Epithelial cell of esophagus (primary cell): Measurements from ENCODE around the gene TBC1D20.

Source experiments
- DNase-seq: peaks from one replicate; pipeline ENCODE4 v3.0.0; 2010; ENCODE audit warnings: low read depth
- H3K4me3 ChIP-seq: 2 replicates; pipeline ENCODE4 v1.5.1; 2011; ENCODE audit warnings: mild to moderate bottlenecking, low read length, control low read depth
- TF ChIP-seq, protein P1 (sequence below): IDR thresholded peaks from 2 replicates; pipeline ENCODE4 v1.5.1; 2011; ENCODE audit warnings: low read depth, mild to moderate bottlenecking, low read length, control low read depth, inconsistent platforms; ENCODE audit not compliant: insufficient read depth; ENCODE audit errors: missing control alignments

Gene TBC1D20

DNA sequence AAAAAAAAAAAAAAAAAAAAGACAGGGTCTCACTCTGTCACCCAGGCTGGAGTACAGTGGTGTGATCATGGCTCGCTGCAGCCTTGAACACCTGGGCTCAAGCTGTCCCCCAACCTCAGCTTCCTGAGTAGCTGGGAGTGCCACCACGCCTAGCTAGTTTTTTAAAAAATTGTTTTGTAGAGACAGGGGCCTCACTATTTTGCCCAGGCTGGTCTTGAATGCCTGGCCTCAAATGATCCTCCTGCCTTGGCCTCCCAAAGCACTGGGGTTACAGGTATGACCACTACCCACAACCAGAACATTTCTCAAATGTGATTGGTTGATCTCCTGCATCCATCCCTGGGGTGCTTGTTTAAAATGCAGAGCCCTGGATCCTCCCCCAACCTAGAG lies 59.8 kb downstream of the TBC1D20 start:
- TF ChIP-seq, protein P1, sequence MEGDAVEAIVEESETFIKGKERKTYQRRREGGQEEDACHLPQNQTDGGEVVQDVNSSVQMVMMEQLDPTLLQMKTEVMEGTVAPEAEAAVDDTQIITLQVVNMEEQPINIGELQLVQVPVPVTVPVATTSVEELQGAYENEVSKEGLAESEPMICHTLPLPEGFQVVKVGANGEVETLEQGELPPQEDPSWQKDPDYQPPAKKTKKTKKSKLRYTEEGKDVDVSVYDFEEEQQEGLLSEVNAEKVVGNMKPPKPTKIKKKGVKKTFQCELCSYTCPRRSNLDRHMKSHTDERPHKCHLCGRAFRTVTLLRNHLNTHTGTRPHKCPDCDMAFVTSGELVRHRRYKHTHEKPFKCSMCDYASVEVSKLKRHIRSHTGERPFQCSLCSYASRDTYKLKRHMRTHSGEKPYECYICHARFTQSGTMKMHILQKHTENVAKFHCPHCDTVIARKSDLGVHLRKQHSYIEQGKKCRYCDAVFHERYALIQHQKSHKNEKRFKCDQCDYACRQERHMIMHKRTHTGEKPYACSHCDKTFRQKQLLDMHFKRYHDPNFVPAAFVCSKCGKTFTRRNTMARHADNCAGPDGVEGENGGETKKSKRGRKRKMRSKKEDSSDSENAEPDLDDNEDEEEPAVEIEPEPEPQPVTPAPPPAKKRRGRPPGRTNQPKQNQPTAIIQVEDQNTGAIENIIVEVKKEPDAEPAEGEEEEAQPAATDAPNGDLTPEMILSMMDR, result no peak
- DNase-seq, result no peak

DNA sequence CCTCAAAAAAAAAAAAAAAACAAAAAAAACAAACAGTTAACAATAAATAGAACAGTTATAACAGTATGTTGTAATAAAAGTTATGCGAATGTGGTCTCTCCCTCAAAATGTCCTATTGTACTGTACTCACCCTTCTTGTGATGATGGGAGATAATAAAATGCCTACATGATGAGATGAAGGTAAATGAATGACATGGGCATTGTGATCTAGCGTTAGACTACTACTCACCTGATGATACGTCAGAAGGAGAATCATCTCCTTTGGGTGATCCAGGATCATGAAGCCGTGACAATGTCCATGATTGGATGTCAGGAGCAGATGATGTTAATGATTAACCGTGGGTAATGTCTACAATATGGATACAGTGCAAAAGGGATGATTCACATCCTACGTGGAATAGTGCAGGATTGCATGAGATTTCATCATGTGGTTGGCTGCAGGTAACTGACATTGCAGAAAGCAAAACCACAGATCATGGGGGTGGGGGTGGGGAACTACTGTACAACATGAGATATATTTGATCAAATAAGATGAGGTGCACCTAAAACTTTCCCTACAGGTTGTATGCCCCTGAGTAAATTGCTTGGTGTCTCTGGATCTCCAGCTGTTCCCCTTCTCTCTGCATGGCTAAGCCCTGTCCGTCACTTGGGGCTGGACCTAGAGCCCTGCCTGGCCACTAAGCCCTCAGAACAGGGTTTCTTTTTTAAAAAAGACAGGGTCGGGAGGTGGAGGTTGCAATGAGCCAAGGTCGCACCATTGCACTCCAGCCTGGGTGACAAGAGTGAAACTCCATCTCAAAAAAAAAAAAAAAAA lies 60.4 kb downstream of the TBC1D20 start:
- DNase-seq, result peak; percentile 98
- TF ChIP-seq, protein P1, result no peak
- H3K4me3 ChIP-seq, result no peak overlapping the region

More for the DNA sequence above, 59.8 kb downstream of the TBC1D20 start:
- H3K4me3 ChIP-seq, result no peak overlapping the region

DNA sequence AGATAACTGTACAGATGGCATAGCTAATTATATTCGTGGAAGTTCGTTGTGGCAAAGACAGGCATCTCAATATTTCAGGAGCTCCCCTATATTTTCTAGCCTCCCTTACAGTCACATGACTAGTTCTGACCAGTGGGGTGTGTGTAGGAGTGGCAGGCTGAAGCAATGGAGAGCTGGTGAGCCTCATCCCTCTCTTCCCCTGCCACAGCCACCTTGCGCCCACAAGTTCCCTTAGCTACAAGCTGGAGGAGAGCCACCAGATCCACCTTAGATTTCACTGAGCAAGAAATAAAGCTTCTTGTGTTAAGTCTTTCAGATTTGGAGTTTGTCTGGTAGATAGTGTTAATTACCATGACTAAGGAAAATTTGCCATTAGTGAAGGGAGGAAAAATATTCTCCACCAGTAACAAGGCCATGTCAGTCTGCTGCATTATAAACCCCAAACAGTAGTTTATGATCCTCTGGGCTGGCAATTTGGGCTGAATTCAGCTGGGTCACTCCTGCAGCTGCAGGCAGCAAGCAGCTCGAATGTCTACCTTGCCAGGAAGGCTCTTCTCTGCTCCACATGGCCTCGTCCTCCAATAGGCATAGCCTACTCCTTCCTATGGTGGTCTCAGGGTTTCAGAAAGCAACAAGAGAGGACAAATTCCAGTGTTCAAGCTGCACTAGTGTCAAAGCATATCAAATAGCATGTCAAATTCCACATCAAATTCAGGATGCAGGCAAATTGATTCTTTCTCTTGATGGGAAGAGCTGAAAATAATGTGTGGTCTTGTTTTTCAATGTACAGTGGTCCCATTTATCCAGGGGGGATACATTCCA lies 61.7 kb downstream of the TBC1D20 start:
- peak; percentile 37 for DNase-seq
- H3K4me3 ChIP-seq, result no peak overlapping the region
- TF ChIP-seq, protein P1, result no peak

DNA sequence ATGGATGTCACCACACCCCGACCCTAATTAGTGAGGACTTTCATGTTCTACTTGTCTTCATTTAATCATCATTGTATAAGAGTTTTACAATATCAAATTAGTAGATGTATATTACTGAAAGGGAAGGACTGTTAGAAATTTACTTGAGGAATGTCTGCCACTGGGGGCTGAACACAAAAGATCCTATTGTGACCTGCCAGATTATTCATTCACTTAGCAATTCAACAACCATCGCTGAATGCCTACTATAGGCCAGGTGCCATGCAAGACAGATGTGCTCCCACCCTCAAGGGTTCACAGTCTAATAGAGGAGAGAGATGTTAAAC lies 62.2 kb downstream of the TBC1D20 start:
- H3K4me3 ChIP-seq, result no peak overlapping the region
- TF ChIP-seq, protein P1, result no peak
- no peak for DNase-seq

DNA sequence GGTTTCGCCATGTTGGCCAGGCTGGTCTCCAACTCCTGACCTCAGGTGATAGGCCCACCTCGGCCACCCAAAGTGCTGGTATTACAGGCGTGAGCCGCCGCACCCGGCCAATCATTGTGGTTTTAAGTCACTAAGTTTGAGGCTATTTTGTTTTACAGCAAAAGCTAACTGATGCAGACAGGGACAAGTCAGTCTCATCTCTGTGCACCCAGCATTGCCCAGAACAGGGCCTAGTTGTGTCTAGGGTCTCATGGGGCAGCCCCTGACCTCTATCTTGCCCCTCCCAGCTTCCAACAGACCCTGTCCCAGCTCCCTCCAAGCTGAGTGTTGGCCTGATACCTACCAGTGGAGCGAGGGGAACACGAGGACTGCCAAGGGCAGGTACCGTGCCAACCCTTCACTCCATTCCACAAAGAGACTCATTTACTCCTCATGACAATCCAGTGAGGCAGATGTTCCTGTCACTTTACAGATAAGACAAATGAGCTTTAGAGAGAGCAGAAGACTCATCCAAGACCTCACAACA lies 63.1 kb downstream of the TBC1D20 start:
- no peak for DNase-seq
- H3K4me3 ChIP-seq, result no peak overlapping the region
- TF ChIP-seq, protein P1, result no peak

DNA sequence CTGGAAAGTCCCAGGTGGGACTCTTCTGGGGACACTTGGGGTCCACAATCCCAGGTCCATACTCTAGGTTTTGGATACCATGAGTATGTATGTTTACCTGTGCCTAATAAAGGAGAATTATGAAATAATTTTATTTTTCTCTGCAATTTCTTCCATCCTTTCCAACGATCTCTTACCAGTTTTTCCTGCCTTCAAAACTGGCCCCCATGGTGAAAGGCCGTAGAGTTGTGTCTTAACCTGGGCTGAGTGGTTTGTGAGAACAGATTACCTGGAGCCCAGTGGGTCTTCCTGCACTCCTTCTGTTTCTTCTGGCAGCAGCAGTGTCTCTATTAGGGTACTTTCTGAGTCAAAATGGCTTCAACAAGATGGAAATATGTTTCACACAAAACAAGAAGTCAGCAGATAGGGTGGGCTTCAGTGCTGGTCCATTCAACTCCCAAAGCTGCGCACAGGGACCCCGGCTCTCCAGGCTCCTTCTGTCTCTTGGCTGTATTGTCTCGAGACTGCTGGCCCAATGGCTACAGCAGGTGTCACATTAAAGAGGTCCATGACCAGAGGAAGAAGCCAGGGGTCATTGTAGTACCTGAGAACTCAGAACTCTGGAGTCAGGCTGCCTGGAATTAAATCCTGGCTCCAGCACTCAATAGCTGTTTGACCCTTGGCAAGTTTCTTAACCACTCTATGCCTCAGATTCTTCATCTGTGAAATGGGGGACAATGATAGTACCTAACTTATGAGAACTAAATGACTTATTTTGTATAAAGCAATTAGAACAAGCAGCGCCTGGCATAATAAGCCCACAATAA lies 64.7 kb downstream of the TBC1D20 start:
- H3K4me3 ChIP-seq, result no peak overlapping the region
- TF ChIP-seq, protein P1, result no peak
- DNase-seq, result no peak
